HEK293 (cell line): ENCODE measurements around the gene ABCF2.

Experiments used
- CTCF ChIA-PET: fragments of 350-600 bp; formaldehyde crosslinking; extraction: SDS; loops from one replicate; lab custom pipeline; 2021; ENCODE audit warnings: antibody characterized with exemption; lab: Yijun Ruan, JAX
- POLR2A ChIA-PET: fragments of 300-600 bp; formaldehyde crosslinking; extraction: SDS; loops from one replicate; lab custom pipeline; 2020; ENCODE audit warnings: antibody characterized with exemption, inconsistent platforms; lab: Yijun Ruan, JAX
- H3K27ac ChIP-seq: fragments of 200-500 bp; sonication (Bioruptor generic); 2 replicates; pipeline ENCODE4 v1.5.1; 2014; ENCODE audit warnings: low read depth, low read length, control low read depth, inconsistent platforms; ENCODE audit errors: extremely low read depth
- H3K36me3 ChIP-seq, 2 experiments: fragments of 200-500 bp in 1 of 2; sonication (Bioruptor generic) in 1 of 2; 1 replicate in 1 of 2; 2 replicates in 1 of 2; pipeline ENCODE4 v1.5.1; 2014 to 2017; ENCODE audit warnings: inconsistent platforms in 2 of 2, low read length in 2 of 2; ENCODE audit not compliant: control insufficient read depth in 2 of 2, insufficient read depth in 1 of 2
- H3K4me1 ChIP-seq: fragments of 200-500 bp; sonication (Bioruptor generic); 2 replicates; pipeline ENCODE4 v1.5.1; 2014; ENCODE audit warnings: mild to moderate bottlenecking, low read length, inconsistent platforms; ENCODE audit not compliant: control insufficient read depth, insufficient read depth
- H3K4me3 ChIP-seq: 2 replicates; pipeline ENCODE4 v1.5.1; 2011; ENCODE audit warnings: low read depth, mild to moderate bottlenecking, control low read depth, low read length, moderate library complexity
- H3K9me3 ChIP-seq: fragments of 200-500 bp; sonication (Bioruptor generic); 2 replicates; pipeline ENCODE4 v1.5.1; 2014; ENCODE audit warnings: low read depth, low read length, inconsistent platforms; ENCODE audit not compliant: control insufficient read depth, insufficient read depth
- BCL11A ChIP-seq: fragments of 450-650 bp; formaldehyde crosslinking; IDR thresholded peaks from 2 replicates; pipeline ENCODE4 v1.5.1; 2016; ENCODE audit warnings: low read depth, missing biosample characterization, missing genetic modification characterization
- HOXC10 ChIP-seq: sonication (generic); formaldehyde crosslinking; IDR thresholded peaks from 2 replicates; pipeline ENCODE4 v1.8.1; 2023; ENCODE audit warnings: mild to moderate bottlenecking, missing genetic modification reagents
- KLF9 ChIP-seq: fragments of 450-650 bp; formaldehyde crosslinking; IDR thresholded peaks from 2 replicates; pipeline ENCODE4 v1.5.1; 2016; ENCODE audit warnings: missing biosample characterization, missing genetic modification characterization, low read depth
- PRDM1 ChIP-seq: fragments of 450-650 bp; formaldehyde crosslinking; IDR thresholded peaks from 2 replicates; pipeline ENCODE4; 2016; ENCODE audit warnings: missing biosample characterization, missing genetic modification characterization
- REST ChIP-seq: fragments of 450-650 bp; formaldehyde crosslinking; IDR thresholded peaks from 2 replicates; pipeline ENCODE4 v1.5.1; 2016; ENCODE audit warnings: missing biosample characterization, missing genetic modification characterization
- ZFHX2 ChIP-seq: fragments of 450-650 bp; formaldehyde crosslinking; conservative IDR thresholded peaks from 2 replicates; pipeline ENCODE4 v1.5.1; 2016; ENCODE audit warnings: missing biosample characterization, missing genetic modification characterization
- ZNF148 ChIP-seq: fragments of 450-650 bp; formaldehyde crosslinking; IDR thresholded peaks from 2 replicates; pipeline ENCODE4 v1.5.0; 2017; ENCODE audit warnings: missing biosample characterization, missing genetic modification characterization, borderline replicate concordance
- ZNF214 ChIP-seq: fragments of 450-650 bp; formaldehyde crosslinking; IDR thresholded peaks from 2 replicates; pipeline ENCODE4 v1.5.1; 2017; ENCODE audit warnings: missing biosample characterization, mild to moderate bottlenecking, missing genetic modification characterization, borderline replicate concordance
- ZNF221 ChIP-seq: fragments of 450-650 bp; formaldehyde crosslinking; IDR thresholded peaks from 2 replicates; pipeline ENCODE4 v1.5.1; 2017; ENCODE audit warnings: missing biosample characterization, missing genetic modification characterization, borderline replicate concordance
- ZNF223 ChIP-seq: fragments of 450-650 bp; formaldehyde crosslinking; IDR thresholded peaks from 2 replicates; pipeline ENCODE4 v1.5.1; 2016; ENCODE audit warnings: missing biosample characterization, missing genetic modification characterization
- ZNF311 ChIP-seq: fragments of 450-650 bp; formaldehyde crosslinking; IDR thresholded peaks from 2 replicates; pipeline ENCODE4 v1.5.1; 2017; ENCODE audit warnings: missing biosample characterization, missing genetic modification characterization, borderline replicate concordance
- ZNF324 ChIP-seq: fragments of 450-650 bp; formaldehyde crosslinking; IDR thresholded peaks from 2 replicates; pipeline ENCODE4 v1.5.1; 2016; ENCODE audit warnings: missing biosample characterization, missing genetic modification characterization
- ZNF391 ChIP-seq: fragments of 450-650 bp; formaldehyde crosslinking; IDR thresholded peaks from 2 replicates; pipeline ENCODE4 v1.5.1; 2016; ENCODE audit warnings: low read depth, missing biosample characterization, missing genetic modification characterization, borderline replicate concordance
- ZNF416 ChIP-seq: fragments of 450-650 bp; formaldehyde crosslinking; IDR thresholded peaks from 2 replicates; pipeline ENCODE4 v1.5.1; 2016; ENCODE audit warnings: missing biosample characterization, missing genetic modification characterization
- ZNF473 ChIP-seq: fragments of 450-650 bp; formaldehyde crosslinking; IDR thresholded peaks from 2 replicates; pipeline ENCODE4 v1.5.1; 2017; ENCODE audit warnings: missing biosample characterization, missing genetic modification characterization
- ZNF488 ChIP-seq: fragments of 450-650 bp; formaldehyde crosslinking; IDR thresholded peaks from 2 replicates; pipeline ENCODE4 v1.5.1; 2016; ENCODE audit warnings: missing biosample characterization, missing genetic modification characterization
- ZNF514 ChIP-seq: fragments of 450-650 bp; formaldehyde crosslinking; IDR thresholded peaks from 2 replicates; pipeline ENCODE4 v1.5.1; 2016; ENCODE audit warnings: missing biosample characterization, missing genetic modification characterization
- ZNF561 ChIP-seq: fragments of 450-650 bp; IDR thresholded peaks from 2 replicates; pipeline ENCODE4 v1.5.1; 2018; ENCODE audit warnings: missing biosample characterization, missing genetic modification characterization, borderline replicate concordance
- ZSCAN16 ChIP-seq: fragments of 450-650 bp; formaldehyde crosslinking; IDR thresholded peaks from 2 replicates; pipeline ENCODE4 v1.5.1; 2016; ENCODE audit warnings: missing biosample characterization, missing genetic modification characterization

ABCF2 gene

GRCh38 chr7:151174246-151175046, 52.6 kb downstream of the ABCF2 start:
- no peaks in the 10 kb centered on the region for H3K36me3 ChIP-seq
- POLR2A ChIA-PET: no interaction called here
- H3K9me3 ChIP-seq: no peaks in the 10 kb centered on the region
- no peaks in the 10 kb centered on the region for H3K4me1 ChIP-seq
- H3K4me3 ChIP-seq: no peak overlapping the region
- CTCF ChIA-PET: interaction anchor here (0.6 to 3.2 kb wide), 7 partner anchors 8 to 169 kb away, joined by 3 to 15 read pairs (median 3); no protein-coding TSS in a partner anchor
- H3K27ac ChIP-seq: no peak overlapping the region
- TF ChIP-seq ZNF324 (no peak), ZNF391 (tag by site-specific recombination) (no peak), BCL11A (tag by site-specific recombination) (no peak), ZNF223 (tag by site-specific recombination) (no peak), ZSCAN16 (tag by site-specific recombination) (no peak), ZNF473 (tag by site-specific recombination) (no peak), ZNF214 (tag by site-specific recombination) (no peak), ZNF416 (tag by site-specific recombination) (no peak), ZNF514 (no peak), KLF9 (tag by site-specific recombination) (no peak), ZNF221 (tag by site-specific recombination) (no peak), ZNF311 (tag by site-specific recombination) (no peak), ZNF148 (tag by site-specific recombination) (no peak), PRDM1 (tag by site-specific recombination) (no peak), REST (tag by site-specific recombination) (no peak), ZNF488 (tag by site-specific recombination) (no peak), HOXC10 (CRISPR knock-in tag) (no peak), ZFHX2 (tag by site-specific recombination) (no peak), ZNF561 (no peak)
